Coronary artery (tissue), 2 donors: Measurements from ENCODE around the gene CALN1.

Experiments
- DNase-seq: peaks from one replicate; pipeline ENCODE4 v3.0.0-alpha.2; 2017; ENCODE audit warnings: low spot score
- H3K27ac ChIP-seq, 2 donors: fragments of 200-600 bp; sonication (generic); one replicate each; pipeline ENCODE4 v1.5.1; 2016 to 2019
- H3K4me3 ChIP-seq: fragments of 200-600 bp; sonication (generic); 2 replicates; pipeline ENCODE4 v1.5.1; 2016; ENCODE audit warnings: mild to moderate bottlenecking, moderate library complexity
- TF ChIP-seq, protein P1 (sequence below): fragments of 200-600 bp; sonication (generic); IDR thresholded peaks from one replicate; pipeline ENCODE4 v1.5.1; 2019; ENCODE audit warnings: antibody characterized with exemption

Gene CALN1

GRCh38 chr7:72156671-72157070, 255.5 kb downstream of the CALN1 start:
- Histone ChIP-seq H3K27ac (no peak overlapping the region), H3K4me3 (no peak overlapping the region)
- no peak for DNase-seq
- TF ChIP-seq, protein P1, sequence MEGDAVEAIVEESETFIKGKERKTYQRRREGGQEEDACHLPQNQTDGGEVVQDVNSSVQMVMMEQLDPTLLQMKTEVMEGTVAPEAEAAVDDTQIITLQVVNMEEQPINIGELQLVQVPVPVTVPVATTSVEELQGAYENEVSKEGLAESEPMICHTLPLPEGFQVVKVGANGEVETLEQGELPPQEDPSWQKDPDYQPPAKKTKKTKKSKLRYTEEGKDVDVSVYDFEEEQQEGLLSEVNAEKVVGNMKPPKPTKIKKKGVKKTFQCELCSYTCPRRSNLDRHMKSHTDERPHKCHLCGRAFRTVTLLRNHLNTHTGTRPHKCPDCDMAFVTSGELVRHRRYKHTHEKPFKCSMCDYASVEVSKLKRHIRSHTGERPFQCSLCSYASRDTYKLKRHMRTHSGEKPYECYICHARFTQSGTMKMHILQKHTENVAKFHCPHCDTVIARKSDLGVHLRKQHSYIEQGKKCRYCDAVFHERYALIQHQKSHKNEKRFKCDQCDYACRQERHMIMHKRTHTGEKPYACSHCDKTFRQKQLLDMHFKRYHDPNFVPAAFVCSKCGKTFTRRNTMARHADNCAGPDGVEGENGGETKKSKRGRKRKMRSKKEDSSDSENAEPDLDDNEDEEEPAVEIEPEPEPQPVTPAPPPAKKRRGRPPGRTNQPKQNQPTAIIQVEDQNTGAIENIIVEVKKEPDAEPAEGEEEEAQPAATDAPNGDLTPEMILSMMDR = no peak

GRCh38 chr7:72153132-72153512, 259.0 kb downstream of the CALN1 start:
- Histone ChIP-seq H3K27ac (no peak overlapping the region), H3K4me3 (no peak overlapping the region)
- DNase-seq = no peak
- TF ChIP-seq, protein P1 = no peak

GRCh38 chr7:72152161-72153131, 259.7 kb downstream of the CALN1 start:
- no peak overlapping the region for H3K4me3 ChIP-seq
- H3K27ac ChIP-seq = no peak overlapping the region
- TF ChIP-seq, protein P1 = no peak
- DNase-seq = no peak

DNA sequence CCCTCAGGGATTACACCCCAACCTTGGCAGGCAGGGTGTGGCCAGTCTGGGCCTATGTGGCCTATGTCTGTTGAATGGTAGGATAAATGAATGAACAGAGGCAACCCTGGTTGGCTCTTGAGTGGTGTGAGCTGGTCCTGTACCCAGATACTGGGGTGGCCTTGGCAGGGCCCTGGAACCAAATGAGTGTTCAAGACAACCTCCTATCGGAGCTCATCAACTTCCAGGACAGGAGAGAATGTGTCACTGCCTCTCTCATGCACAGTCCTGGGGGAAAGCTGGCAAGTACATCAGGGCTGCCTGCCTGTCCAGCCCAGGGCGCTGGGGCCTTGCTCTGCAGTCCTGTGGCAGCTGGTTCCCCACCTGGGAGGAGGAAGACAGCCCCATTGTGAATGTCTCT, 271.6 kb downstream of the CALN1 start:
- no peak for DNase-seq
- Histone ChIP-seq H3K4me3 (no peak overlapping the region), H3K27ac (no peak overlapping the region)
- TF ChIP-seq, protein P1 = no peak

DNA sequence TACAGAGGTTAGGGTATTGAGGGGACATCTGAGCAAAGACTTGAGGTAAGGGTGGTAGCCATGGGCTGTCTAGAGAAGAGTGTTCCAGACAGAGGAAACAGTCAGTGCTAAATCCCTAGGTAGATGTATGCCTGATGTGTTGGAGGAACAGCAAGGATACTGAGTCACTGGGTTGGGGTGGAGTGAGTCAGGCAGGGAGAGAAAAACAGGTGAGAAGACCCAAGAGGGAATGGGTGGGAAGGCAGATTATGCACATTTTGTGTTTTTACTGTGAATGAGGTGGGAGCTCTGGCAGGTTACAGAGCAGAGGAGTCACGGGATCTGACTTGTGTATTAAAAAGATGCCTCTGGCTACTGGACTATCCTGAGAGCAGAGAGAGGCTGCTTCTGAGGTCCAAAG, 285.0 kb downstream of the CALN1 start:
- Histone ChIP-seq H3K27ac (no peak overlapping the region), H3K4me3 (no peak overlapping the region)
- TF ChIP-seq, protein P1 = no peak
- no peak for DNase-seq

- Histone ChIP-seq H3K27ac (no peak overlapping the region), H3K4me3 (no peak overlapping the region)
- DNase-seq = no peak
- TF ChIP-seq, protein P1 = no peak
Measured at GRCh38 chr7:72123913-72124312, 288.2 kb downstream of the CALN1 start.

DNA sequence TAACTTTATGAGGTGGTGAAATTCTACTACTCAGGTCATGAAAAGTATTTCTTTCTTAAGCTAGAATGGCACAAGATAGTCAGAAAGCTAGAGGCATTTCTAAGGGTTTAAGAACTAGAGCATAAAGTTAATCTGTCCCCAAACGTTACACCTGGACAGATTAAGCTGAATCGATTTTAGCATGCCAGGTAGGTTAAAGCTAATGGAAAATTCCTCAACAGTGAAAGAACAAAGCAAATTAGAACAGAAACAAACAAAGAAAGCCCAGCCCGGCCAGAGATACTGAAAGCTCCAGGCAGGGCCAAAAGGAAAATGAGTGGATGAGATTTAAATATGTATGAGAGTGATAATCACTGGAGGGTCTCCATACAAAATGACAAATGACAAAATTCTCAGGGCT, 293.8 kb downstream of the CALN1 start:
- Histone ChIP-seq H3K27ac (no peak overlapping the region), H3K4me3 (no peak overlapping the region)
- TF ChIP-seq, protein P1 = no peak
- DNase-seq = no peak
